ENCODE data around the gene CCDC18.

Gene CCDC18

GRCh38 chr1:93288558-93288957 lies 108.0 kb downstream of the CCDC18 start:
- TF ChIP-seq TAF1 (IDR thresholded peaks at IDR 0.05; ENCODE audit: borderline replicate concordance, insufficient read depth, low read length) (no peak), FOXP2 (optimal IDR thresholded peaks at IDR 0.05; ENCODE audit: borderline replicate concordance, extremely low read depth, extremely low read length, insufficient read depth) (no peak), POLR2AphosphoS5 (IDR thresholded peaks at IDR 0.05; ENCODE audit: low read depth, low read length) (no peak), SIN3A (IDR thresholded peaks at IDR 0.05; ENCODE audit: borderline replicate concordance, insufficient read depth, low read length) (no peak)
- TF ChIP-seq, protein P1, sequence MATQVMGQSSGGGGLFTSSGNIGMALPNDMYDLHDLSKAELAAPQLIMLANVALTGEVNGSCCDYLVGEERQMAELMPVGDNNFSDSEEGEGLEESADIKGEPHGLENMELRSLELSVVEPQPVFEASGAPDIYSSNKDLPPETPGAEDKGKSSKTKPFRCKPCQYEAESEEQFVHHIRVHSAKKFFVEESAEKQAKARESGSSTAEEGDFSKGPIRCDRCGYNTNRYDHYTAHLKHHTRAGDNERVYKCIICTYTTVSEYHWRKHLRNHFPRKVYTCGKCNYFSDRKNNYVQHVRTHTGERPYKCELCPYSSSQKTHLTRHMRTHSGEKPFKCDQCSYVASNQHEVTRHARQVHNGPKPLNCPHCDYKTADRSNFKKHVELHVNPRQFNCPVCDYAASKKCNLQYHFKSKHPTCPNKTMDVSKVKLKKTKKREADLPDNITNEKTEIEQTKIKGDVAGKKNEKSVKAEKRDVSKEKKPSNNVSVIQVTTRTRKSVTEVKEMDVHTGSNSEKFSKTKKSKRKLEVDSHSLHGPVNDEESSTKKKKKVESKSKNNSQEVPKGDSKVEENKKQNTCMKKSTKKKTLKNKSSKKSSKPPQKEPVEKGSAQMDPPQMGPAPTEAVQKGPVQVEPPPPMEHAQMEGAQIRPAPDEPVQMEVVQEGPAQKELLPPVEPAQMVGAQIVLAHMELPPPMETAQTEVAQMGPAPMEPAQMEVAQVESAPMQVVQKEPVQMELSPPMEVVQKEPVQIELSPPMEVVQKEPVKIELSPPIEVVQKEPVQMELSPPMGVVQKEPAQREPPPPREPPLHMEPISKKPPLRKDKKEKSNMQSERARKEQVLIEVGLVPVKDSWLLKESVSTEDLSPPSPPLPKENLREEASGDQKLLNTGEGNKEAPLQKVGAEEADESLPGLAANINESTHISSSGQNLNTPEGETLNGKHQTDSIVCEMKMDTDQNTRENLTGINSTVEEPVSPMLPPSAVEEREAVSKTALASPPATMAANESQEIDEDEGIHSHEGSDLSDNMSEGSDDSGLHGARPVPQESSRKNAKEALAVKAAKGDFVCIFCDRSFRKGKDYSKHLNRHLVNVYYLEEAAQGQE (IDR thresholded peaks at IDR 0.05; ENCODE audit: insufficient read depth in 1 of 2, low read depth in 2 of 2, low read length in 2 of 2): no peak

DNA sequence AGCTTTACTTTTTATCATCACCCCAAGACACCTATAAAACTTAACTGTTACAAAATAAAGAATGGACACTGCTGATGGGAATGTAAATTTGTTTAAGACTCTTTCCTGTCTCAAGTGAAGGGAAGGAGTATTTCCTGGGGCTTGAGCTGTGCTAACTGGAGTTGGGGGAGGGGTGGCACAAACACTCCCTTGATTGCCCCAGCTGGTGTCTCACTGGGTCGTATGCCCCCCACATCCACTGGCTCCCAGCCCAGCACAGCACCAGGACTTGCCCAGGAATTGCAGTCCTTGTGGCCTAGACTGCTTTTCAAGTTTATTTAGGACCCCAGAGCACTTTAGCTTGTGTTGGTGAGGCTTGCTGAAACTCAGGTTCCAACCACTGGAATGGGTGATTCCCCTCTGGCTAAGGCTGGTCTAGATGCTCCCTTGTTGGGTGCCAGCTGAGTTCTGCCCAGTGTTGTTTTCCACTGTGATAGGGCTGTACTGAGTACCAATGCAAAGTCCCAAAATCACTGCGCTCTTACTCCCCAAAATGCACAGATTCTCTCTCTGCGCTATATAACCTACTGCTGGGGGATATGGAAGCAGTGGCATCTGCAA lies 116.1 kb downstream of the CCDC18 start:
- TF ChIP-seq FOXP2 (optimal IDR thresholded peaks at IDR 0.05; ENCODE audit: borderline replicate concordance, extremely low read depth, extremely low read length, insufficient read depth): no peak
- TF ChIP-seq TAF1 (IDR thresholded peaks at IDR 0.05; ENCODE audit: borderline replicate concordance, insufficient read depth, low read length): no peak
- TF ChIP-seq POLR2AphosphoS5 (IDR thresholded peaks at IDR 0.05; ENCODE audit: low read depth, low read length): no peak
- TF ChIP-seq, protein P1 (IDR thresholded peaks at IDR 0.05; ENCODE audit: insufficient read depth in 1 of 2, low read depth in 2 of 2, low read length in 2 of 2): no peak
- no peak for TF ChIP-seq SIN3A (IDR thresholded peaks at IDR 0.05; ENCODE audit: borderline replicate concordance, insufficient read depth, low read length)

DNA sequence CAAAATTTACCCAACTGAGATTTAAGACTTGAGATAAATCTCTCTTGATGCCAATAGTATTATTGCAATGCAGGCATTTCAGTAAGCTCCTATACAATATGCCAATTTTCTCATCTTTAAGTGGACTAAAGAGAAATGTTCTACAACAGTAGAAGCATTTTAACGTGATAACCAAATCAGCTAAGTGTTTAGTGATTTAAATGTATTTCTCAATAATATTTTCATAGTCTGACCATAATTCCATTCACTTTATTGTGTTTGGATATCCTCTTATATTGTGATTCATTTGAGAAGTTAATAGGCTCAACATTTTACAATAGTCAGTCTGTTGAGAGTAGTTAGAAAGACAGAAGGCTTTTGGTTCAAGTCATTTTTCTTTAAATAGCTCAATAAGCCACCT lies 120.6 kb downstream of the CCDC18 start:
- no peak for TF ChIP-seq FOXP2 (optimal IDR thresholded peaks at IDR 0.05; ENCODE audit: borderline replicate concordance, extremely low read depth, extremely low read length, insufficient read depth)
- no peak for TF ChIP-seq POLR2AphosphoS5 (IDR thresholded peaks at IDR 0.05; ENCODE audit: low read depth, low read length)

GRCh38 chr1:93302078-93302477 lies 121.6 kb downstream of the CCDC18 start:
- TF ChIP-seq, protein P1 (IDR thresholded peaks at IDR 0.05; ENCODE audit: insufficient read depth in 1 of 2, low read depth in 2 of 2, low read length in 2 of 2): no peak
- TF ChIP-seq SIN3A (IDR thresholded peaks at IDR 0.05; ENCODE audit: borderline replicate concordance, insufficient read depth, low read length): no peak
- TF ChIP-seq FOXP2 (optimal IDR thresholded peaks at IDR 0.05; ENCODE audit: borderline replicate concordance, extremely low read depth, extremely low read length, insufficient read depth): no peak
- TF ChIP-seq POLR2AphosphoS5 (IDR thresholded peaks at IDR 0.05; ENCODE audit: low read depth, low read length): no peak
- no peak for TF ChIP-seq TAF1 (IDR thresholded peaks at IDR 0.05; ENCODE audit: borderline replicate concordance, insufficient read depth, low read length)

DNA sequence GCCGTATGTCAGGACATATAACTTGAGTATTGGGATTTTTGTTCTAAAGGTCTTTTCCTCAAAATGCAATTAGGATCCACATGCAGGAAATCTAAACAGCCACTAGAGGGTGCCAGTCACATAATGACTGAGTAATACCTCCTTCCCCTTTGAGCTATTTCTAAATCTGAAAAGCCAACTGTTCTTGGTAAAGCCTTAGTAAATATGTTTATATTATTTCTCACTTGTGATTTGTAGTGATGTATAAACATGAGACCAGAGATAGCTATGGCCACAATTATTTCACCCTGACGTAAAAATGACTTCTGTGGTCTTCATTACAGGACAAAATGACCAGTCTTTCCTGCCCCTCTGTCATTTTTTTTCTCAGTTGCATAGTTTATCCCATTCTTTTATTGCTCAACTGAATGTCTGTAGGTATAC lies 124.2 kb downstream of the CCDC18 start:
- TF ChIP-seq SIN3A (IDR thresholded peaks at IDR 0.05; ENCODE audit: borderline replicate concordance, insufficient read depth, low read length) (no peak), POLR2AphosphoS5 (IDR thresholded peaks at IDR 0.05; ENCODE audit: low read depth, low read length) (no peak), FOXP2 (optimal IDR thresholded peaks at IDR 0.05; ENCODE audit: borderline replicate concordance, extremely low read depth, extremely low read length, insufficient read depth) (no peak), TAF1 (IDR thresholded peaks at IDR 0.05; ENCODE audit: borderline replicate concordance, insufficient read depth, low read length) (no peak)
- TF ChIP-seq, protein P1 (IDR thresholded peaks at IDR 0.05; ENCODE audit: insufficient read depth in 1 of 2, low read depth in 2 of 2, low read length in 2 of 2): no peak
